ENCODE data around the gene WNT3.

WNT3 gene

GRCh38 chr17:46836500-46836899 is 18.0 kb upstream of the WNT3 start:
- in situ Hi-C loops (cut with HindIII; ENCODE audit: low sequenced_read_pairs), result no loop called here

DNA sequence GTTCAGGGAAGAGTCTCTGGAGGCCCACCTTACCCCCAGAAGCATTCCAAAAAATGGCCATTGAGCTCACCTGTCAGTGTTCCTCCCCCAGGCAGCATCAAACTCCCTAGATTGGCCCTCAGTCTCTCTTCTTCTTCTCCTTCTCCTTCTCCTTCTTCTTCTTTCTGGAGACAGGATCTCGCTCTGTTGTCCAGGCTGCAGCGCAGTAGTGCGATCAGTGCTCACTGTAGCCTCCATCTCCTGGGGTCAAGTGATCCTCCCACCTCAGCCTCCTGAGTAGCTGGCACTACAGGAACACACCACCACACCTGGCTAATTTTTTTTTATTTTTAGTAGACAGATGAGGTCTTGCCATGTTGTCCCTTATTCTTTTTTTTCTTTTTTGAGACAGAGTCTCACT is 16.4 kb upstream of the WNT3 start:
- in situ Hi-C loops (cut with HindIII; ENCODE audit: low sequenced_read_pairs), result no loop called here

DNA sequence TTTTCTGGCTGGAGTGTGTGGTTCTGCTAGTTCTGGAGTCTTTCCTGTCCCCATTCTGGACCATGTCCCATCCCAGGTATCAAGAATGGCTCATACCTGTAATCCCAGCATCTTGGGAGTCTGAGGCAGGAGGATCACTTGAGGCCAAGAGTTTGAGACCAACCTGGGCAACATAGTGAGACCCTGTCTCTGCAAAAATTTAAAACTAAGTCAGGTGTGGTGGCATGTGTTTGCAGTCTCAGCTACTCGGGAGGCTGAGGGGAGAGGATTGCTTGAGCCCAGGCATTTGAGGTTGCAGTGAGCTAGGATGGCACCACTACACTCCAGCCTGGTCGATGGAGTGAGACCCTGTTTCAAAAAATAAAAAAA is 15.3 kb upstream of the WNT3 start:
- in situ Hi-C loops (cut with HindIII; ENCODE audit: low sequenced_read_pairs), result no loop called here

- in situ Hi-C loops (cut with HindIII; ENCODE audit: low sequenced_read_pairs), result no loop called here
Observed at GRCh38 chr17:46832945-46833839, 14.7 kb upstream of the WNT3 start.

DNA sequence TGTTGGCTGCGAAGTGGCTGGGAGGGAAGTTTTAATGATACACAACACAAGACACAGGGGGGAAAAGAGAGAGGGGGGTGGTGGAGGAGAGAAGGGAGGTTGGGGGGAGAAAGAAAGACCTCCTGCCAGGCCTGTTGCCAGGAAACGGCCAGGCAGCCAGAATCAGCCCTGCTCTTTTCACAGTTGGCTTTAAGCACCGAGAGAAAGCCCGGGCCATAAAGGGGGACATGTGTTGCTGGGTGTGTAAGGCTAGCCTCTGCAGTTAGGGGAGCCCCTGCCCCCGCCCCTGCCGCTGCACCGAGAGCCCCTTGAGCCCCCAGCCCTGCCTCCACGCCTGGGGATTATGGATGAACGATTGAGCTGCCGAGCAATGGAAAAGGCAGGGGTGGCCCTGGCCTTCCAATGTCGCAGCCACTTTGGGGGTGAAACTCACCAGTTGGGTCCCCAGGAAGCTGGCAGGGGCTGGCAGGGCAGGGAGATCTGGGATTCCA is 13.9 kb upstream of the WNT3 start:
- in situ Hi-C loops (cut with HindIII; ENCODE audit: low sequenced_read_pairs), result no loop called here

DNA sequence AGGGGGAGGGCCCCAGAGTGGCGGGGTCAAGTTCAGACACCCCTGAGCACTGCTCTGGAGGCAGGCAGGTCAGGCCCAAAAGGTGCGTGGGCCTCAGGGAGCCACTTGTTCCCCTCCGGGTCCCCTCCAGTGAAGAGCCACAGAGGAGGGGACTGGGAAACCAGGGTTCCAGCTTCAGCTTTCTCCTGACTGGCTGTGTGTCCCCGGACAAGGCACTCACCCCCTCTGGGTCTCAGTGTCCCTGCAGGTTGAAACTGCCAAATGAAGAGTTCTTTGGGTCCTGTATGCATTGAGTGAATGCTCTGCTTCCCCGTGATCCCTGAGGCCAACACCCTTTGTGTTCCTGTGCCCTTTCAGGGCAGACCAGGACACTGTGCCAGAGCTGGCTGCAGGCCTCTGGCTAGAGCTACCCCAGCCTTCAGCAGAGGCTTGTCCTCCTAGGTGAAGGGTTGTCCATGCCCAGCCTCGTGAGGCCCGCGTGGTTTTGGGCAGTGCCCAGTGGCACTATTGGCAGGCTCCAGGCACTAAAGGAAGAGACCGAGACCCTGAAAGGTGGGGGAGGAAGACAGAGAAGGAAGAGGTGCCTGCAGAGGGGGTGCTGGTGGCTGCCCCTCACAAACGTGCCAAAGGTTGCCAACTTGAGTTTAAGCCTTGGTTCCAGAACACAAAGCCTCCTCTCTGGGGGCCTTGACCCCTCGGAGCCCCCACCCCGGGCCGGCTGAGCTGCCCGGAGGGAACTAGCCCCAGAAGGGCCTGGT is 13.3 kb upstream of the WNT3 start:
- in situ Hi-C loops (cut with HindIII; ENCODE audit: low sequenced_read_pairs), result no loop called here

GRCh38 chr17:46827274-46827673 is 8.8 kb upstream of the WNT3 start:
- in situ Hi-C loops (cut with HindIII; ENCODE audit: low sequenced_read_pairs), result no loop called here

- in situ Hi-C loops (cut with HindIII; ENCODE audit: low sequenced_read_pairs), result no loop called here
Observed at GRCh38 chr17:46826116-46826515, 7.6 kb upstream of the WNT3 start.

DNA sequence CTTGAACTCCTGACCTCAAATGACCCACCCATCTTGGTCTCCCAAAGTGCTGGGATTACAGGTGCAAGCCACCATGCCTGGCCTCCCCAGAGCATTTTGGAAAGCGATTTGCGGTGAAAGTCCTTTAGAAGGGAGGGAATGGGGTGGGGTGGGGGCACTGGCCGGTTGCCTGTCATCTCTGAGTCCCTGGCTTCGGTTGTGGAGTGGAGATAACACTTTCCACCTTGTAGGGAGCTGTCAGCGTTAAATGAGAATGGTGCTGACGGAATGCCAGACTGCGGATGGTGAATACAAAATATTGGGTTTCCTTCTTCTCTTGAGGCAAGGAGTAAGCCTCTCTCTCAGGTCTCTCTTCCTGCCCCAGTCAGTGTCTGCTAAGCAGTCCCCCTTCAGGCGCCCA is 5.2 kb upstream of the WNT3 start:
- in situ Hi-C loops (cut with HindIII; ENCODE audit: low sequenced_read_pairs), result no loop called here

GRCh38 chr17:46822388-46822921 is 4.0 kb upstream of the WNT3 start:
- in situ Hi-C loops (cut with HindIII; ENCODE audit: low sequenced_read_pairs), result no loop called here

DNA sequence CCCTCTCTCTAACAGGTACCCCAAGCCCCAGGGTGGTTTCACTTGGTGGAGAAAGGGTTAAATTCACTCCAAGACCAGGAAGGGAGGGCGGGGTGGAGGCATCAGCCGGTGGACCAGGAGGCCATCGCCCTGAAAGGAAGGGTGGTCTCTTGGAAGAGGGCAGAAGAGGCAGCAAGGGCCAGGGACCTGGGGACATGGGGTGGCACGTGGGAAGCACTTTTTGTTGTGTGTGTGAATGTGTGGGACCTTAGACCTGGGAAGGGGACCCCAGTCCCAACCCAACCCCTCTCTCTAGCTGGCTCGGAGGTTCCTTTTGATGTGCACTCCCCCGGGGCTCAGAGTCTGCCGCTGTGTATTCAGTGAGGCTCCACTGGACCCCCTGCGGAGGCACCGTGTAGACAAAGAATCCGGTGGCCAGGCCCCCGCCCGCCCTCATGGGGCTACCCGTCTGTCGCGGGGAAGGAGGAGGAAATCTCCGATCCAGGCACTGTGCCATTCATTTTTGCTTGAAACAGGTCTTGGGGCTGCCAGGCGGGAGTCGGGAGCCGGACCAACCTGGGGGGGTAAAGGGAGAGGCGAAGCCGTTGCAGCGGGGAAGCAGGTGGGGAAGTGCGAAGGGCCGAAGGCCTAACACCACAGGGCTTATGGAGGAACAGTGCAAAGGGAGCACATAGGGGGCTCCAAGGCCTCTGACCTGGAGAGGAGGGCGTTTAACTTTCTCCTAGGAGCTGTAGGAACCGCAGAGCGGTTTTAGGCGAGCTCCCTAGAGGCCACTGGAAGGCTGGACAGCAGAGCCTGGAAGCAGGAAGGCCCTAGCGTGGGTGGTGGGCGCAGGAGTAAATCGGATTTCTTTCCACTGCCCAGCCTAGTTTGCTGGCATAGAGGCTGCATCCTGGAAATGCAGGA is 3.2 kb upstream of the WNT3 start:
- in situ Hi-C loops (cut with HindIII; ENCODE audit: low sequenced_read_pairs), result no loop called here

- in situ Hi-C loops (cut with HindIII; ENCODE audit: low sequenced_read_pairs), result no loop called here
Observed at GRCh38 chr17:46820592-46821450, 2.3 kb upstream of the WNT3 start.

DNA sequence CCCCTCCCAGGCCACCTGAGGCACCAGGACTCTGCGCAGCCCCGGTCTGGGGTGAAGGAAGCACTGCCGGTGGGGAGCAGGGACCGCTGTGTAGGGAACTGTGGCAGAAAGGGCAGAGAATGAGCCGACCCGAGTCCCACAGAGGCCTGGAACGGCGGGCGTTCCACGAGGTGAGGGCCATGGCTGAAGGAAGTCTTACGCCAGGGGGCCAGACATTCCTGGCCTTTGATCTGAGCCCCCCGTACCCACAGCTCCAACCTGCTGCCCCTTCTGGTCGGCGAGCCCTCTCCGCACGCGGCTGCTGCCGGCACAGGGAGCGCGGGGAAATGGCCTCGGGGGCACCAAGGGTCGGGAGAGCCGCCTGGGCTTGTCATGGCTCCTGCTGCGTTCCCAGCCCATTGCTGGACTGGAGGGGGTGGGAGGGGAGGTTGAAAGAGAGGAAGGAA is 1.4 kb upstream of the WNT3 start:
- in situ Hi-C loops (cut with HindIII; ENCODE audit: low sequenced_read_pairs), result no loop called here

- in situ Hi-C loops (cut with HindIII; ENCODE audit: low sequenced_read_pairs), result no loop called here
Observed at GRCh38 chr17:46818929-46819859, 702 bp upstream of the WNT3 start.

DNA sequence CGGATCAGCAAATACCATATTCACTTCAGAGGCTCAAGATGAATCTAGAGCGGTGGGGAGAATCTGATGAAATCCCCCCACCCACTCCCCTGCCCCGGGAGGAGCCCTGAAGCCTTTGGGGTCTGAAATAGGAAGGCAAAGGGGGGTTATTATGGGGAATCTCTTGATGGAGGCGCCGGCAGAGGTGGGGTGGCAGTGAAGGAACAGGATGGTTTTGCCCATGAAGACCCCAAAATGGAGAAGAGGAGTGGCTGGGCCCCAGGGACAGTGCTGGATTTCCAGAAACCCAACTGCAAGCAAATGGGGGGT is 637 bp downstream of the WNT3 start:
- in situ Hi-C loops (cut with HindIII; ENCODE audit: low sequenced_read_pairs), result no loop called here

- in situ Hi-C loops (cut with HindIII; ENCODE audit: low sequenced_read_pairs), result no loop called here
Observed at GRCh38 chr17:46817151-46817900, 1.2 kb downstream of the WNT3 start.

DNA sequence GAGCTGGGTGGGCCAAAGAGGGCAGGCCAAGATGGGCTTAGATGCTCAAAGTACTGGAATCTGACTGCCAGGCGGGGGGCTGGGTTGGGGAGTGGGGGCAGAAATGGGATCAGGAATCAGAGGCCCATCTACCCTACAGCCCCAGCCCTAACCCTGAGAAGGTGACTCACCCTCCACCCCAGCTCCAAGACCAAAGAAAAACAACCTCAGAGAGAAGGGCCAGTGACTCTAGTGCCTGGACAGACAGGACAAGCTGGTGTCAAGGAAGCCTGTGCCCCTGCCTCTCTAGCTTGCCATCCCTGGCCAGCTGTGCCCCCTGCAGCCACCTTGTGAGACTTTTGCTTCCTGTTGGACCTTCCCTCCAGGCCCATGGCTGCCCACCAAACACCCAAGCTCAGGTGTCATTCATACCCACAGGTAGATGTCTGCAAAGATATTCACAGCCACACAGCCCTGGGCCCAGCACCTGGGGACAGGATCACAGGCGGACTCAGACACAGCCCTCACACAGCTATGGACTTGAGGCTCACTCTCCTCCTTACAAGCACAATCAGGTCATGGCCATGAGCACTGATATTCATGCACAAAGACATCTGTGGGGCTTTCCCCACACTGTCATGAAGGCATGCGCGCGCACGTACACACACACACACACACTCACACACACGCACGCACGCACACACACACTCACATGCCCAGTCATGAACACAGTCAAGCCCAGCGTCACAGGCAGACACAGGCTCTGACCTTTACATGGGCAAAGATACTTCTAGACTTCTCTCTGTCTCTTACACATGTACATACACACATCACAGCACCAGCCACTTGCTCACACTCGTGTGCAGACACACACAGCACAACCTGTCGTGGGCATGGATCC is 2.8 kb downstream of the WNT3 start:
- in situ Hi-C loops (cut with HindIII; ENCODE audit: low sequenced_read_pairs), result no loop called here
